Fibroblast of lung (primary cell): ENCODE results near the gene SNPH.

Source experiments
- EZH2 ChIP-seq: IDR thresholded peaks from 2 replicates; pipeline ENCODE4 v1.5.1; 2012; ENCODE audit warnings: low read length, control low read depth, mild to moderate bottlenecking; ENCODE audit errors: missing control alignments
- TF ChIP-seq, protein P1 (sequence below), 2 donors: IDR thresholded peaks in 1 of 2; conservative IDR thresholded peaks in 1 of 2; 1 replicate in 1 of 2; 2 replicates in 1 of 2; pipeline ENCODE4 v1.5.1; 2011 to 2012; ENCODE audit warnings: low read length in 2 of 2, control low read depth in 1 of 2, inconsistent platforms in 1 of 2, low read depth in 1 of 2, mild to moderate bottlenecking in 1 of 2

DNA sequence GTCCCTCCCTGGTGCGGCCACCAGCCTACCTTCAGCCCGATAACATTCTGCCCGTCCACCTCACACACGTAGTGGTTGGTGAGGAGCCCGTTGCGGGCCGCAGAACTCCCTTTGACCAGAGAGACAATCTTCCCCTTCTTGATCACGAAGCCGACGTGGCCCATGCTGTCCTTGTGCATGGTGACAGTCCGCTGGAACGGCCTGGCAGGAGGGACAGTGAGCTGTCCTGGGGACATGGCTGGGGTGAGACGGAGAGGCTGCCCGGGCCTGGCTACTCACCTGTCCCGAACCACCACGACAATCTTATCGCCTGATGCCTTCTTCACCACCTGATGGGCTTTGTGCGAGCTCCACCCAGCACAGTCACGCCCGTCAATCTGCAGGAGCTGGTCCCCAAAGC, 46.2 kb downstream of the SNPH start:
- TF ChIP-seq, protein P1, sequence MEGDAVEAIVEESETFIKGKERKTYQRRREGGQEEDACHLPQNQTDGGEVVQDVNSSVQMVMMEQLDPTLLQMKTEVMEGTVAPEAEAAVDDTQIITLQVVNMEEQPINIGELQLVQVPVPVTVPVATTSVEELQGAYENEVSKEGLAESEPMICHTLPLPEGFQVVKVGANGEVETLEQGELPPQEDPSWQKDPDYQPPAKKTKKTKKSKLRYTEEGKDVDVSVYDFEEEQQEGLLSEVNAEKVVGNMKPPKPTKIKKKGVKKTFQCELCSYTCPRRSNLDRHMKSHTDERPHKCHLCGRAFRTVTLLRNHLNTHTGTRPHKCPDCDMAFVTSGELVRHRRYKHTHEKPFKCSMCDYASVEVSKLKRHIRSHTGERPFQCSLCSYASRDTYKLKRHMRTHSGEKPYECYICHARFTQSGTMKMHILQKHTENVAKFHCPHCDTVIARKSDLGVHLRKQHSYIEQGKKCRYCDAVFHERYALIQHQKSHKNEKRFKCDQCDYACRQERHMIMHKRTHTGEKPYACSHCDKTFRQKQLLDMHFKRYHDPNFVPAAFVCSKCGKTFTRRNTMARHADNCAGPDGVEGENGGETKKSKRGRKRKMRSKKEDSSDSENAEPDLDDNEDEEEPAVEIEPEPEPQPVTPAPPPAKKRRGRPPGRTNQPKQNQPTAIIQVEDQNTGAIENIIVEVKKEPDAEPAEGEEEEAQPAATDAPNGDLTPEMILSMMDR (conservative IDR thresholded peaks at IDR 0.05 in 1 of 2, IDR thresholded peaks at IDR 0.05 in 1 of 2; ENCODE audit: low read depth in 1 of 2, low read length in 2 of 2), result no peak
- no peak for TF ChIP-seq EZH2
